HG03521 (cell line): Measurements from ENCODE around the gene FAM107B.
A peak's percentile ranks its signal among the peaks of the same experiment; 100 is the strongest.
"Not testable (repeated sequence)": the region's sequence is repeated elsewhere in the genome, so short reads cannot be mapped to it uniquely, and the experiment has no call there.

Experiments used
- ATAC-seq: cut with Tn5 transposase; IDR thresholded peaks from one replicate; pipeline ENCODE4 v1.9.1; 2021; ENCODE audit warnings: mild to moderate bottlenecking, moderate library complexity; ENCODE audit not compliant: unreplicated experiment

FAM107B gene

DNA sequence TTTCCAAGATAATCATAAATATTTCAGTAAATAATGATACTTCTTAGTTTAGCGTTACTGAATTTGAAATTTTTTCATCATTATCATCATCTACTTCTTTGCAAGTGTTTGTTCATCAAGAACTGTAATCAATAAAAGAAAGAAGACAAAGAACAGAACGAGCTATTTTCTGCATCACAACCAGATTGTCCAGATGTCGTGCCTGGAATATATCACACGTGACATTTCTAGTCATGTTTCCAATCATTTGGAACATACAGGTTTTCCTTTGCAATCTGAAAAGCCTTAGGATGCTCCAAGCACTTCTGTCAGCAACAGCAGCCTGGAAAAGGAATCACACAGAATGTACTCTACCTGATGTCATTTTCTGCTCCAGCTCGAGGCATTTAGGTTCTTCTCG, 107.4 kb downstream of the FAM107B start:
- ATAC-seq = no peak

GRCh38 chr10:14665865-14666857, 108.5 kb downstream of the FAM107B start:
- ATAC-seq = no peak

DNA sequence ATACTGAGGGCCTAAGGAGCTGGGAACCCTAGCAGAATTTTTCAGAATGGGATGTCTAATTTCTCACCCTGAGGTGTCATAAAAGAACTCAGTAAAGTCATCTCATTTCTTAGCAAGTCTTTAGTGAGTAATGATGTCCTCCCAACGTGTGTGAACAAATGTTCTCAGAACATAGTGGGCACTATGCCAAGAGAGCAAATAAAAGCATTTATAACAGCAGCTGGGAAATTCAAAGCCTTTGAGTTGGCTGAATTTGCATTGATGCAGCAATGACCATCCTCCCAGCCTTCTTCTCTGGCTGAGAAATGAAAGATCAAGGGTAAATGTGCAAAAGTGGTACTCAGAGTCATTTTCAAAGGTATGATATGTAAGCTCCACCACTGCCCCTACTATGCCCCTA, 109.4 kb downstream of the FAM107B start:
- no peak for ATAC-seq

- no peak for ATAC-seq
Observed at GRCh38 chr10:14664345-14664744, 110.4 kb downstream of the FAM107B start.

DNA sequence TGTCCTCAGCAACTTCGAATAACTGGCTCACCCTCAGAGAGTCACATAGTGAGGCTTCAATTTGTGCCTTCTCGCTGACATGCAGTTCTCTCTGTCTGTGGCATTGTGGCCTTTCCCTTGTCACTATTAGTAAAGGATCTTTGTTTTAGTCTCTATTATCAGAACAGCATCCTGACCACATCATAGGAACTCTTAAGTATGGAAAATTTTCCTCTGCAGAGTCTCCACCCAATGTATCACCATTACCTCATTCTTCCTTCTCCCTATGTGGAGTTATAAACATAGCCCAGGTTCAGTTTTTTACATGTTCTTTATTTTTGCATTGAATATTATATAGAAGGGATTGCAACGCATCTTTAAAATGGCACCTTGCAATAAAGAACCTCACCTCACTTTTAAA, 112.9 kb downstream of the FAM107B start:
- ATAC-seq = no peak

- no peak for ATAC-seq
Observed at GRCh38 chr10:14660831-14661230, 113.9 kb downstream of the FAM107B start.

DNA sequence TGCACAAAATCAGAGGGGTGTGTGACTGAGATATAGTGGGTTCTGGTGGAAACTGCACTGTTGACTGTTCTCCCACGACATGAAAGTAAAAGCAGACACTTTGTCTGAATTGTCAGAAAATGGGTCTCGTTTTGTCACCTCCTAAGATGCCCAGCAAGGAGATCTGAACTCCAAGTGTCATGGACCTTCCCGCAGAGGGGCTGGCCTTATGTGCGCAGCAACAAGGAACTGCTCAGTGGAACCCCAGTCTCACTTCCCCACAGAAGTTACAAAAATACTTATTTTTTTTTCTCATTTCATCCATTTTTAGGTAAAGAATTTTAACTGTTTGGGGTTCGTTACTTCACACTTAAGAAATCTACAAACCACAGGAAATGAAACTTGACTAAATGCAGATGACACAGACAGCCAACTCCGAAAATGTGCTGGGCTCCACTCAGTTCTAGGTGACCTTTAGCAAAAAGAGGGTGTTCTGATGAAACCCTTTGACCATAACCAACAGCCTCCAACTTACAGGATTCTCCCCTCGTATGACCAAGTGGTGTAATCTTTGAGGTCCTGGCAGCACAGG, 115.0 kb downstream of the FAM107B start:
- ATAC-seq = peak; percentile 85

GRCh38 chr10:14659137-14659536, 115.6 kb downstream of the FAM107B start:
- not testable (repeated sequence) for ATAC-seq

DNA sequence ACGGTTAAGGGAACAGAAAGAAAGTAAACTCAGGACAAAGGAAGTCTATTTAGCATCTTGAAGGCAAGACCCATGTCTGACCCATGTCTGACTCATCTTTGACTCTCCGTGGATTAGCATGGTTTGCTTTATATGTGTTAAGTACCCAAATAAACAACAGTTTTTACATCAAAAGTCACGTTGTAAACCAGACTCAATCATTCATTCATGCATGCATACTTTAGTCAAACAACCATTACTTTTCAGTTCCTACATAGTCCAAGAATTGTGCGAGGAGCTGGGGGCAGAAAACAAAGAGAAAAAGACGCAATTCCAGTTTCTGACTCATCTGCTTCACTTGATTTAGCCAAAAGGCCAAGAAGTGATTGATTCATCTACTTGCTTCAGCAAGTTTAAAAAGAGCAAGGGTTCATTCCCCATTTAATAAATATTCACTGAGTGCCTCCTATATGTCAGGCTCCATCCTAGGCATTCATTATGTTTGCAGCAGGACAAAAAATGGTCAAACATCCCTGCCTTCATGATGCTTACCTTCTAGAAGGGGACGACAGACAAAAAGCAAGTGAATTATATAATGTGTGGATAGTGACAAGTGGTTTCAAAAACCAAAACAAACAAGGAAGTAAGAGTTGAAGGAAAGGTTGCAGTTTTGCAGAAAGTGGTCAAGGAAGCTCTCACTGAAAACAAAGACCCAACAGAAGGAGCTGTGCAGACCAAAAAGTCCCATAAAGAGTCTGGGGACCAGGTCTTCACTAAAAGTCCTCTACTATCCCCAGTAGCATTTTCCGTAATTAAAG, 116.2 kb downstream of the FAM107B start:
- no peak for ATAC-seq

DNA sequence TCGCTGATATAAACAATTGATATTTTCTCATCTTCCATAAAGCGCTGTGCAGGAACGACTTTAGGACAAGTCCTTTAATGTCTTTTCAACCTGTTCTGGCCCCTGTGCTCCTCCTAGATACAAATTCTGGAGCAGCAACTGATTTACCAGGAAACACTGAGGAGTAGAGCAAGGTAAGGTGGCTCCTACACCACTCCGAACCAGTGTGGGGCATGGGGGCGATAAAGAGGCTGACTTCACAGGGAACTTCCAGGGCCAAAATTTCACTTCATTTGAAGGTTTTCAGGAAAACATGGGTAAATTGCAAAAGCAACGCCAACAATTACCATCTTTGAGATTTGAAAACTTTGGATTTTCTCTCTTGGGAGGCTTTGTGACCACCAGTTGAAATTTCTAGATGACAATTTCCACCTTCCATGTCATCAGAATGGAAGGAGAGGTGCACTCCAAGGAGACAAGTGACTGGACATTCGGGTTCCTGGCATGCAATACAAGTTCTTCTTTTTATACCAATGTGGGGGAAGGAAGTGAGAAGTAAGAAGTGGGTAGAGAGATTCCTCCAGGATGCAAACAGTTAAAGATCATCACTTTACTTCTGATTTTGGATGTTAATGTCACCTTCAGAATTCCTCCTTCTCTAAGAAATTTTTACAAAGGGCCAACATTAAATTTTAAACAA, 118.5 kb downstream of the FAM107B start:
- ATAC-seq = no peak

DNA sequence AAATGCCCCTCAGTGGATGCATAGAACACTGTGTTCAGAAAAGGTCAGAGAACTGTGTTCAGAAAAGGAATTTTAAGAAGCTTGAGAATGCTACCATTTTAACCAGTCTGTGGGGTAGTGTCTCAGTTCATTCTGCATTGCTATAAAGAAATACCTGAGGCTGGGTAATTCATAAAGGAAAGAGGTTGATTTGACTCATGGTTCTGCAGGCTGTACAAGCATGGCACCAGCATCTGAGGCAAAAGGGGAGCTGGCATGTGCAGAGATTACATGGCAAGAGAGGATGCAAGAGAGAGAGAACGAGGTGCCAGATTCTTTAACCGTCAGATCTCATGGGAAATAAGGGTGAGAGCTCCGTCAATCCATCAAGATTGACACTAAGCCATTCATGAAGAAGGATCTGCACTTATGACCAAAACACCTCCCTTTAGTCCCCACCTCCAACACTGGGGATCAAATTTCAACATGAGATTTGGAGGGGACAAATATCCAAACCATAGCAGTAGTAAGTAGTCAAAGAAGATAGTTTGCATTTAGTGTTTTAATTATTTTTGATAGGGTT, 119.8 kb downstream of the FAM107B start:
- no peak for ATAC-seq

DNA sequence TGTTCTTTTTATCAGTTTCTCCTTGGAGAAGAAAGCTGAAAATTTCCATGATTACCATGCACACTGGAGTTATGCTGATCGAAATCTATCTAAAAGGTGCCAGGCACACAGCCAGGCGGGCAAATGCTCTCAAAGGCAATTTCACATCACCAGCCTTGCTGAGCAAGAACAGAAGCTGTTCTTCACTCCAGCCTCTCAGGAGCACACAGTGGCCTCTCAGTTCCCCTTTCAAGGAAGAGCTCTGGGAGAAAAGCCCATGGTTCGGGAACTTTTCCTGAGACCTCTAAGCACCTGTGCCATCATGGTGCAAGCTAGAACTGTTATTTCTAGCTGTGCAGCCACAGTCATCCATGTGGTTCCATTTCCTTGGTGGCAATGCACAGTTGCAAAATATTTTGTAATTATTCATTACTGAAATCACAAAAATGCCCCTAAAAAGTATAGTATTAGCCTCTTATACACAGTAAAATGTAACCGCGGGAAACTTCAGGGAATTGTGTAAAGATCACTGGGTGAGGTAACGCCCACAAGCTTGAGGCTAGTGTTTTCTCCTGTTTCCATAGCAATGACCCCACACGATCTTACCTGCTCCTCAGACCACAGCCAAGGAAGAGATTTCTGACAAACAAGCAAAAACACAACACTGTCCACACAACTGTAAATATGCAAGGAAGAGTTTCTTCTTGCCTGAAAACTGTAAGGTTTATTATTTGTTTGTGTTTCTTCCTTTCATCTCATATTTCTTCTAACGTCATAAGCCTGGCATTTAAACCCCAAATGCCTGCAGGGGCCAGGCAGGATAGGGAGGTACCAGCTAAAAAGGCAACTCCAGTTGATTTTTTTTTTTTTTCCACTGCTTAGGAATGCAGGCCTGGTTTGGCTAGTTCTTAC, 121.2 kb downstream of the FAM107B start:
- ATAC-seq = no peak

DNA sequence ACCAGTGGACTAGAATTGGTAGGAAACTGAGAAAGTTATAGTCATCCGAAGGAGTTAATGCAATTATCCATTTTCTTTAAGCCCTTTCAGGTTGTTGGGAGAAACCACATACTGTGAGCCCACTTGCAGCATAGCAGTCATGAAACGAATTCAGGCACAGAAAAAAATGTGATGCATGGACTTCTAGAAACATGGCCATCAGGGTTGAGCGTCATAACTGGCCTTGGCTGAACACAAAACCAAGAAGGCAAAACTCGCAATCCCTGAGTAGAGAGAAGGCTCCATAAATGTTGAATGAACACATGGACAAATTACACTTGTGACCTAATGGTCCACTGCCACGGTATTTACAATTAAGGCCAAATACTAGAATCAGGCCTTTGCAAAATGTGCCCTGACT, 121.9 kb downstream of the FAM107B start:
- ATAC-seq = no peak

DNA sequence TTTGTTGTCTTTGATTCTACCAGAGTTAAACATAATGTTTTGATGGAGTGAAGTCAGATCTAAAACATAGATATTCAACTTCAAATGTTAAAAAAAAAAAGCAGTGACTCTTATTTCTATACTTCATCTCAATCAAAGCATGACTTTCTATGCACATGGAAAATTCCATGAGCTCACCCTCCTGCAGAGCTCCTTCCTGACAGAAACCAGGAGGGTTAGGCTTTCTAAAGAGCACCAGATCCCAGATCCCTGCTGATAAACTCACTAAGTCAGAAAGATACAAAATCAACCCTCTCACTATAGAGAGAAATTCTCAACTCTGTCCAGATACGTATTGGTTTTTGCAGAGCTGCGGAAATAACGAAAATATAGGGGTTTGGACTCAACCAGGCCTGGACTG, 122.6 kb downstream of the FAM107B start:
- no peak for ATAC-seq

DNA sequence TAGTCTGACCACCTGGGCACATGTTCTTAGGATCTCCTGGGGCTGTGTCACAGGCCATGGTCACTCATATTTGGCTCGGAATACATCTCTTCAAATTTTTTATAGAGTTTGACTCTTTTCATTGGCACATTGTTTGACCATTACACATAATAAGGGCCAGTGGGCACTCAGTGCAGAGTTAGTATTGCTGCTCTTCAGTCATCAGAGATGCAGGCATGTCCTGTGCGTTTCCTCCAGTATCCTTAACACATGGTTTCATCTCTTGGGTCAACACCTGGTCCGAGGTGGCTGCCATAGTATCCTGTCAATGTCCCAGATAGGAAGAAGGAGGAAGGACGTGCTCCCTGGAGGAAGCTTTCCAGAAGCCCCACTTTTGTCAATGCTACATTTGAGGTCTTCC, 125.0 kb downstream of the FAM107B start:
- ATAC-seq = no peak

DNA sequence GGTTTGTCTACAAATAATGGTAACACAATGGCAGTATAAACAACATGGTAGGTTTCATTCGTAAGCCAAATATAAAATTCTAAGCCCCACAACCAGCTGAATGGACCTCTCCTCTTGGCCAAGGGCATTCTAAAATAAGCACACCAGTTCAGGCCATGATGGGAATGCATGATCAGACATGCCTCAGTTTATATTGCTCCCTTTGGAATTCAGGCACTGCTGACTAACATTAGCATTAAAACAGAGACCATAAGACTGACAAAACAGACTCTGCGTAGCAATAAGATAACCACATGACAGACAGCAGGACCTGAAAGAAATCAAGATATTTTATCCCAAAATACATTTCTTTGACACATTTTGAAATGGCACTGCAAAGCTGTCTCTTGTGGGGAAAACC, 125.8 kb downstream of the FAM107B start:
- ATAC-seq = no peak

- peak; percentile 93 for ATAC-seq
Observed at GRCh38 chr10:14648005-14648765, 126.5 kb downstream of the FAM107B start.

- no peak for ATAC-seq
Observed at GRCh38 chr10:14645239-14645960, 129.3 kb downstream of the FAM107B start.
